ENCODE measurements around the gene CENPS.
"Not testable (repeated sequence)": the region's sequence is repeated elsewhere in the genome, so short reads cannot be mapped to it uniquely, and the experiment has no call there.

CENPS gene

GRCh38 chr1:10421637-10422036, 8.6 kb upstream of the CENPS start:
- no peak for DNase-seq

GRCh38 chr1:10424034-10424433, 6.2 kb upstream of the CENPS start:
- DNase-seq, result no peak

GRCh38 chr1:10424651-10425050, 5.6 kb upstream of the CENPS start:
- DNase-seq, result no peak

GRCh38 chr1:10425826-10426534, 4.3 kb upstream of the CENPS start:
- DNase-seq, result not testable (repeated sequence)

GRCh38 chr1:10426535-10426848, 3.7 kb upstream of the CENPS start:
- not testable (repeated sequence) for DNase-seq

GRCh38 chr1:10428984-10429383, 1.2 kb upstream of the CENPS start:
- DNase-seq, result no peak

- no peak for DNase-seq
Measured at GRCh38 chr1:10429868-10430215, 391 bp upstream of the CENPS start.

- no peak for DNase-seq
Measured at GRCh38 chr1:10431070-10431730, 967 bp downstream of the CENPS start.

- no peak for DNase-seq
Measured at GRCh38 chr1:10432910-10433700, 2.9 kb downstream of the CENPS start.

GRCh38 chr1:10433790-10434189, 3.6 kb downstream of the CENPS start:
- DNase-seq, result no peak

GRCh38 chr1:10434590-10434989, 4.4 kb downstream of the CENPS start:
- no peak for DNase-seq

- DNase-seq, result no peak
Measured at GRCh38 chr1:10437052-10437451, 6.8 kb downstream of the CENPS start.

- DNase-seq, result no peak
Measured at GRCh38 chr1:10438677-10439163, 8.5 kb downstream of the CENPS start.

- no peak for DNase-seq
Measured at GRCh38 chr1:10440305-10440704, 10.1 kb downstream of the CENPS start.

GRCh38 chr1:10440794-10441193, 10.6 kb downstream of the CENPS start:
- no peak for DNase-seq

- no peak for DNase-seq
Measured at GRCh38 chr1:10444248-10444647, 14.0 kb downstream of the CENPS start.

GRCh38 chr1:10444795-10445397, 14.7 kb downstream of the CENPS start:
- DNase-seq, result no peak

- DNase-seq, result no peak
Measured at GRCh38 chr1:10446790-10447422, 16.7 kb downstream of the CENPS start.

- no peak for DNase-seq
Measured at GRCh38 chr1:10449751-10450150, 19.5 kb downstream of the CENPS start, which contains the start of gene CORT. Gene CORT (plus strand): TSS chr1:10450031. CDS start chr1:10450224, 193 bp downstream.

- DNase-seq, result no peak
Measured at GRCh38 chr1:10450156-10450814, 20.1 kb downstream of the CENPS start.

GRCh38 chr1:10450836-10451235, 20.6 kb downstream of the CENPS start:
- DNase-seq, result no peak

- DNase-seq, result no peak
Measured at GRCh38 chr1:10451287-10451686, 21.1 kb downstream of the CENPS start.
